HG02588 (cell line): ENCODE measurements around the gene GADD45A.
"Not testable (repeated sequence)": the region's sequence is repeated elsewhere in the genome, so short reads cannot be mapped to it uniquely, and the experiment has no call there.

Source experiments
- ATAC-seq: cut with Tn5 transposase; IDR thresholded peaks from one replicate; pipeline ENCODE4 v1.9.1; 2021; ENCODE audit warnings: mild to moderate bottlenecking, moderate library complexity; ENCODE audit not compliant: unreplicated experiment

The GADD45A gene

DNA sequence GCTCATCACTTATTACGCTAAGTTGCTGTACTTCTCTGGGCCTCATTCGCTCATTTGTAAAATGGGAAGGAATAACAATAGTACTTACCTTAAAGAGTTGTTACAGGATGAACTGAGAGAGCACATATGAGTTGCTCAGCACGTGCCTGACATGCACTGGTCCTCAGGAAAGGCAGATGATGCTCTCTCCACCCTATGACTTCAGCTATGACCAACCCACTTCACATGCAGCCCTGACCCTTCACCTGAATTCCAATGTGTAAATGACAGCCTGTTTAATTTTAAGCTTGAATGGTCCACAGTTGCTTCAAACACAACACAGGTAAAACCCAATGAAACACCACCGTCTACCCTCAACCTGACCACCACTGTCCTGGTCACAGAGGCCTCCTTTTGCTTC is 32.9 kb downstream of the GADD45A start:
- ATAC-seq, result no peak

DNA sequence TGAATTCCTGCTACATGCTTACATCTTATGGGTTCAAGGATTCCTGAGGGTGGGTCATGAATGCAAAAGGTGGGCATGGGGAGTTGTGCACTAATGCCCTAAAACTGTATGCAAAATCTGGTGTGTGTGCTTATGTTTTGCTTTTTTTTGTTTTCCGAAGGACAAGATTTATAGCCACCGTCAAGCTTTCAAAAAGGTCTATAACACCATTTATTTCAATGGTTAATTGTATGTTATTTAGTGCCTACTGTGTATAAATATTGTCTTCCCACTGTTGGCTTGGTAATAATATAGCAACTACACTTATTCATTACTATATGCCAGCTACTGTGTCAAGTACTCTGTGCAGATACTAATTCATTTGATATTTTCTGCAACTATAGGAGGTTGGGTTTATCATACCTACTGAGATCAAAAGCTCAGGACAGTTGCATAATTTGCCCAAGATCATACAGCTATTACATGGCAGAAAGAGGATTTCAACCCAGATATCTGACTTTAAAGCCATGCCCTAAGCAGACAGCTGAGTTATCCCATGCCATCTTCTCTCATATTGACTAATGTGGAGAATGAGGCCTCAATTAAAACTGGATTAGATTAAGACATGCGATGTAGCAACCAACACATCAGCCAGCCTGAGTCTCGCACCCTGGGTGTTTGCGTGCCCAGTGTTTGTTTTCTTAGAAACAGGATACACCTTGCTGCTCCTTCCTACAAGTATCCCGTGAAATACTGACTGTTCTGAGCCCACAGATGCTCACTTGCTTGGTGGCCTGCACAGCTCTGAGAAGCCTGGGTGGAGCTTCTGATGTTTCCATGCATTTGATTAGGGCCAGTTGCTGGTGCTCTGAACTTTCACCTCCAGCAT is 34.6 kb downstream of the GADD45A start:
- no peak for ATAC-seq

DNA sequence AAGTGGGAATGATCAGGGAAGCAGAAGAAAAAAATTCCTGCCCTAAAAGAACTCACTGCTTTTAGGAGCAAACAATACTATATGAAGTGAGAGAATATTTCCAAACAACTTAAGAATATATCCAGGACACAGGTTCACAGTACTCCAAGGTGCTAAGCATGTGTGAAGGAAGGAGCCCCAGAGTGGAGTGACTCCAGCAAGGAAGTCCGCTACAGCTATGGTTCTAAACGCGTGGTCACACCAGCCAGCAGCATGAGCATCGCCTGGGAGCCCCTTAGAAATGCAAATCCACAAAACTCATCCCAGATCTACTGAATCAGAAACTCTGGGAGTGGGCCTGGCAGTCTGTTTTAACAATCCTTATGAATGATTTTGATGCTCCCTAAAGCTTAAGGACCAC is 36.1 kb downstream of the GADD45A start:
- ATAC-seq, result no peak

DNA sequence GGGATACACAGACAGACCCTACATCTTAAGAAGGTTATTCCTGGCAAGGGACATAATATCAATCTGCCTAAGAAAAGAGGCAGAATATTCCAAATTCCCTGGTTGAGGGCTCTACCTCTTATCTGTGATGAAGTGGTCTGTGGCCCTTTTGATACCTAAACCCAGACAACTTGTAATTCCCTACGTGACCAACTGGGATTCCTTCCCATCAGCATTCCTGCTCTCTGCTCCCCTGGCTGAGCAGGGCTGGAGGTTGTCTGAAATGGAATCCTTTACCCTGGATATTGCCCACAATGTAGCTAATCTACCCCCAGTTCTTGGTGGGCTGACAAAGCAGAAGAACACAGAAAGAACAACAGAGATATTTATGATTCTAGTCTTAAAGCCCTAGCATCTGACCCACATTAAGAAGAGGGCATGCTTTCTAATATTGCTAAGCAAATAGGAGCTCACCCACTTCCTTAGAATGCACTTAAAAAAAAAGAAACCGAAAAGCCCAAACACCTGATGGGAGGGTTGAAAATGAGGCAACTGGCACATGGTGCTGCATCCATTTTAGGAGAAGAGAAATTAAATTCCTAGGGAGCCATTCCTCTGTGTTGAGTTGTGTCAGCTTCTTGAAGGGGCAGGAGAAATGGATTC is 36.8 kb downstream of the GADD45A start:
- no peak for ATAC-seq

DNA sequence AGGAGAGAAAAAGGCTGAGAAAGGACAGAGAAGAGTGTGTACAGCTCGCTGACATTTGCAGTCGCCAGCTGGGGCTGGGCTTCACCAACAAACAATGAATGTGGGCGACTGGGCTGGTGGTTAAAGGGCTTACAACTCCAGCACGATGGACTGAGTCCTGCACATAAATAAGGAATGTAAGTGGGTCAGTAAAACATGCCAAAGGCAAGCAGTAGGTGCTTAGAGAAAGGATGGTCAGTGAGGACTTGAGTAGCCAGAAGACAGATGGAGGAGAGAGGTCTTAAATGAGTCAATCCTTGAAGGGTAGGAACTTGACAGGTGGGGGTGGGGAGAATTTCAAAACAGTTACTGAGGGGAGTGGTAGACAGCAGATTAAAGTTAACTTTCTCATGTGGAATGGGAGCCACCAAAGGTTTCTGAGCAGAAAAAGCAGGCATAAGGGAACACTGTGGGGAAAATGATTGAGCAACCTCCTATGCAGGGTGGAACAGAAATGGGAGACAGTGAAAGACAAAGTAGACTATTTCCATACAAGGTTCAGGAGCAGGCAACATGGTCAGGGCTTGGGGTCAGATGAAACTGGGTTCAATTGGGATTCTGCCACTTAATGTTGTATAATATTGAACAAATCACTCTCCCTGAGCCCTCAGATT is 37.4 kb downstream of the GADD45A start:
- no peak for ATAC-seq

DNA sequence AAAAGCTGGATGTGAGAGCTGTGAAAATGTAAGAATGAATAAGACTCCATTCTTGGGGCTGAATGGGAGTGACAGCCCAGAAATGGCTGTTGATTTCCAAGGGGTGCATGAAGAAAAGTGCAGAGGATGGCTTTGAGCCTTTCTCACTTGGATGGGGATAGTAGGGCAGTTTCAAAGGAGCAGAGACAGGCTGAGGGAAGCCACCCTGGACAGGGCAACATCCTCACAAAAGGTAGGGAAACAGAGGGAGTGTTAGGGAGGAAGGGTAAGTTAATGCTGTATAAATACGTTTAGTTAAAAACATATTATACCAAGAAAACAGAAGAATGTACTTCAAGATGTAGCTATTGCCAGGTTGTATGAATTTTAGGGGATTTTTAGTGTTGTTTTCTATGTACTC is 38.1 kb downstream of the GADD45A start:
- no peak for ATAC-seq

DNA sequence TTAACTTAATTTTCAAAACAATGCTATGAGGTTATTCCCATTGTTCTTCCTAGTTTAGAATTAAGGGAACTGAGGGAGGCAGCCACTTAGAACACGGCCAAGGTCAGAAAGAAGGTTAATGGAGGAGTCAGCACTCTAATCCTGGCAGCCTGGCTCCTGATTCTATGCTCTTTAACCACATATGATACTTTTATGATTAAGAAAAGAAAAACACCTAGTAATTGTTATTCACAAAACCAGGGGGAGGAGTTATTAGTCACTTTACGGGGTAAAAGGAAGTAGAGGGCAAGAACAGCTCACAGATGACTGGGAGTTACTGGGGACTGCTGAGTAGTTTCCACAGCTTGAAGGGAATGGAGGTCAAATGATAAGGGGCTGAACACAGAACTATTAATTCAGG is 38.6 kb downstream of the GADD45A start:
- ATAC-seq, result peak; percentile 74

DNA sequence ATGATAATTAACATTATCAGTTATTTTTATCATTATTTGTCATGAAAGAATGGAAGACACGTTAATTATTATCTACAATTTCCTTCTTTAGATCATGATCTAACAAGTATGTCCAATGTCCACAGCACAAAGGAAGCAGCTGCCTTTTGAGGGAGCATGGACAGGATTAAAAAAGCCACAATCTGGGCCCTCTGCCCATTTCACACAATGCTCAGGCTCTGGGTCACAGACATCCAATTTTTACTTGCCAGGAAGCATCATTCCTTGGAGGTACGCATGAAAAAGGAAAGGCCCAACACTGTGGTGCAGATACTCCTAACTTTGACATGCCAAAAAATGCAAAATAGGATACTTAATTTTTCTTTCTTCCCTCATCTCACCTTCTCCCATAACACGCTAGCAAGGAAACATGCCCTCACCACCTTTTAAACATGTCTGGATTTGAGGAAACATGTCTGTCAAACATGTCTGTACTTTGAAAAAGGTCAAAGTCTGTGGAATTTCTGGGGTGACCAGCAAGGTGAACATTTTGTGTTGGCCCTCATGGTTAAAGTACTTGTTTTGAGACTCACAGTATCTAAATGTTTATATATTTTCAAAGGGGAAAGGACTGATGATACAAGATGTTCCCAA is 40.0 kb downstream of the GADD45A start:
- ATAC-seq, result no peak

DNA sequence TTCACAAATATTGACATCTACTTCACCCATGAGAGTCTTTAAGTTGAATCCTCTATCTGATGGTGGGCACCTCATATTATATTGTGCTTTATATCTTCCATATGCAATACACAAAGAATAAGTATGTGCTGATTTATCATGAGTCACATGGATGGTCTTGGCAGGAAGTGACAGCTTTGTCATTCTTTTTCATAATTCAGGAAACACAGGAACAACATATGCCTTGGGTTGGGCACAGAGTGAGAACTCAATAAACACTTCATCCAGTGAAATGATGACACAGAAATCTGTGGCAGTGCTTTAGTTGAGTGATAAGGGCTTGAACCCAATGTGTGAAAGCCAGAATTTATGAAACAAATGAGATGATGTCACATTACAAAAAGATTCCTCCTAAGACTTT is 41.2 kb downstream of the GADD45A start:
- ATAC-seq, result no peak

DNA sequence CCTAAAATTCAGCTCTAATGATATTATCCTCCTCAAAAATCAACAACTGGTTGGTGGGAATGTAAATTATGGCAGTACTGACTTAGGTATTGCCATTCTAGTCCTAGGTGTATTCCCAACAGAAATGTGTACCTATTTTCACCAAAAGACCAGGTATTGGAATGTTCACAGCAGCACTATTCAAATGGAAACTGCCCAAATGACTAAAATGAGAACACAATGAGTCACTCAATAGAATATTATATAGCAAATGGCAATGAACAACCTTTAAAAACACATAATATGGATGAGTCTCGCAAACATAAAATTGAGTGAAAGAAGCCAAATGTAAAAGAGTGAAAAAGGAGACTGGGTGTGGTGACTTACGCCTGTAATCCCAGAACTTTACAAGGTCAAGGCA is 44.9 kb downstream of the GADD45A start:
- no peak for ATAC-seq

DNA sequence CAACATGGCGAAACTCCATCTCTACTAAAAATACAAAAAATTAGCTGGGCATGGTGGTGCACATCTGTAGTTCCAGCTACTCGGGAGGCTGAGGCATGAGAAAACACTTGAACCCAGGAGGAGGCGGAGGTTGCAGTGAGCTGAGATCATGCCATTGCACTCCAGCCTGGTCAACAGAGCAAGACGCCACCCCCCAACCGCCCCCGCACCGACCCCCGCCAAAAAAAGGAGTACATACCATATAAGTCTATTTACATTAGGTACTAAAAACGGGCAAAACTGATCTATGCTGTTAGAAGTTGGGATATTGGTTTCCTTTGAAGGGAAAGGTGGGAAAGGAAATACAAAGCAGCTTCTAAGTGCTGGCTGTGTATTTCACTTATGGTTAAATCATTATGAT is 45.3 kb downstream of the GADD45A start:
- ATAC-seq, result not testable (repeated sequence)

DNA sequence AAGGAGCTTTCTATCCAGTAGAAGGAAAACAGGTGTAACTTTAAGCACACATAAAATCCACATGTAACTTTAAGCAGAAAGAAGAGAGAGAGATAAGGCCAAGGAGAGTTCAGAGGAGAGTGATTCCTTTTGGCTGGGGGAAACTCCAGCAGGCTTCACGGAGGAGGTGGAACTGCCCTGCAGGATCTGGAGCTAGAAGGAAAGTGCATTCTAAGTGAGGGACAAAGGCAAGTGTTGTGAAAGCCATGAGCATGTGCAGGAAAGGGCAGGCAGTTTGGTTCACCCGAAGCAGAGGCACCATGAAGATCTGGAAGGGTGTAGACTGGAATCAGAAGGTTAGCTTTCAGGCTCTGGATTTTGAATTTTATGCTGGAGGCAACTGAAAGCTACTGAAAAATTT is 46.3 kb downstream of the GADD45A start:
- no peak for ATAC-seq

DNA sequence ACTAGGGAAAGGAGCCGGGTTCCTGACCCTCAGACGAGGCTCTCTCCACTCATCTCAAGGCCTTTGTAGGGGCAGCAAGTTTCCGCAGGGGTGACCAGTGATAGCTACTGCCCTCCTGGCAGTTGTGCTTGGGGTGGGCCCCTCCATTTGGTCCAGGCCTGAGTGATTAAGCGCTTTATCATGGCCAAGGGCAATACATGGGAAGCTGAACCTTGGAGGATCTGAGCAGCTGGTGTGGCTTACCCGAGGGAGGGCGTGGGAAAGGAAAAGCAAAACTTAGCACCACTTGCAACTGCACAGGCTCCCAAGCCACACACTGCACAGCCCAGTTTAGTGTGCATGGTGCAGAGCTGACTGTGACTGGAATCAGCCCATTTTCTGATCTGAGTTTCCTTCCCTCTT is 47.8 kb downstream of the GADD45A start:
- ATAC-seq, result peak; percentile 33

DNA sequence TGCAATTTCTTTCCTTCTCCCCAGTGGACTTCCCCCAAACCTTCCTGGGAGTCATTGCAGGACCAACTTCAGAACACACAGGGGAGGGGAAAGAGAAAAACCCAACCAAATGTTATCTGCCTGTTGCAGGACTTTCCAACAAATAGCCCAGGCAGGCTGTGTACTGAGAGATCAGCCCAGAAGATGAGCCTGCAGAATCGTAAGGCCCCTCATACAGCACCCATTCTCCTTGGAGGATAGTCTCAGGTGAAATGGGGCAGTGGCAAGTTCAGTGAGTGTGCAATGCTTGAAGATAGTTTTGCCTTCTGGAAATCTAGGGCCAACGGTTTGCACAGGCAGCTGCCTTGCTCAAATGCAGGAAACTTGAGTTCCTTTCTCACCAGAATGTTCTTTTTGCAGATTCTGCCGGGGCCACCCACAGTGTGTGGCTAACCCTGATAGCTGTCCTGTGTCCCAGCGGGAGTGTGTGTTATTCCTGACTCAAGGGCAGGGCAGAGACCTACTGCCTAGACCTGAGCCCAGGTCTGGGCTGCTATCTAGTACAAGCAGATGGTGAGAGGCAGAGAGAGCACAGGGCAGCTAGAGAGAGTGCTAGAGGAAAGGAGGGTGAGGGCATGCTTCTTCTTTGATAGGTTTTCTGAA is 48.8 kb downstream of the GADD45A start:
- no peak for ATAC-seq

DNA sequence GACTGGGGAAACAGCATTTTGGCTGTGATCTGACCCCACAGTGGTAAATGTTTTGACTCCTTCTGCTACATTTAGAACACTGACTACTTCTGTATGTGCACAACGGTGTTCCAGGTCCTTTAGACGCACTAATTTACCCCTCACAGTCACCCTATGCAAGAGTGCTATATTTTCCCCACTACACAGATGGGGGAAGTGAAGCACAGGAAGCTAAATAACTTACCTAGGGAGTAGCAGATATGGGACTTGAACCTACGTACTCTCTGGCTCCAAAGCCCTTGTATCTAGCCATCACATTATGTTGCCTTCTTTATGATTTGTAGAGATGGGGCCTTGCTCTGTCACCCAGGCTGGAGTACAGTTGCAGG is 49.3 kb downstream of the GADD45A start:
- ATAC-seq, result no peak

DNA sequence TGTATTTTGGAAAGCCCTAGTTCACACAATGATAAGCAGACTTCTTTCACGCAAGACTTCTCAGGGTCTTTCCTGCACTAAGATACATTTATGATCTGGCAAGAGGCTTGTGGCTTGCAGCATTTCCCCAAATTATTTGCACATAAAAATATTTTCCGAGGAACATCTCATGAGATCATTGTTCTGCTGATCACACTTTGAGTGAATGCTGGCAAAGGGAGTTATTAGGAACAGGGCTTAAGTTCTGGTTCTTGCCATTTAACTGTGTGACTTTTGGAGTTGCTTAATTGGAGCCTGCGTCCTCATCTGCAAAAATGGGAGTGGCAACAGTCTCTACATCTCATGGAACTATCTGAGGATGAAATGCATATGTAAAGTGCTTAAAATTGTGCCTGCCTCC is 50.2 kb downstream of the GADD45A start:
- no peak for ATAC-seq

DNA sequence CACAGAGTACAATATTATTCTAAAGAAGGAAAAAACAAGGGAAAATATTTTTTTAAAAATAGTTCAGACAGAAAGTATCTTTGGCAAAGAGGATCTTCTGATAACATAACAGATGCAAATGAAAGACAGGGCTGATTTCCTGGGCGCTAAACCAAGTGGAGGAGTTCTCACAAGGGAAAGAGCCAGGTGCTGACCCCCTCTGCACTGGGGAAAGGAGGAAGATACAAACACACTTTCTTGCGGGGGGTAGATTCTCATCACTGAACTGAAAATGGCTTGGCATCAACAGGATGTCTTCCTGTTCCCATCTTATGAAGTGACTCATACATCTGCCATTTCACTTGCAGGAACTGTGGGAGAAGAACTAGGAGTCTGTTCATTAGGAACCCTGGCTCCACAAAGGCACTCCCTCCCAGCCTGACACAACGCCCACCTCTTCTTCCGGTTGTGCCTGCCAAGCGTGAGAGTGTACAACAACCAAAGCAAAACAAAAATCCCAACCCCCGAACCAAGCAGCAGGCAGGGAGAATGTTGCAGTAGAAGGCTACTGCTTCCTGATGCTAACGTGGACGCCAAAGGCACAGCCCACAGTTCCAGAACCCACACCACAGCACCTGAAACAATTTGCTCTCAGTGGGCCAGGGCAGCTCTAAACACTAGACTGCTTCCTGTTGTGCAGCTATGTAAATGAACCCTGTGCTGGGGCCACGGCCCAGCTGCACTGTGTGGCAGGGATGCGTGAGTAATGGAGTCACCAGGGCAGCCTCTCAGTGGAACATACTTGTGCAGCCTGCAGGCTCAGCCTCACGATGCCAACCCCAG is 51.0 kb downstream of the GADD45A start:
- ATAC-seq, result peak; percentile 95

DNA sequence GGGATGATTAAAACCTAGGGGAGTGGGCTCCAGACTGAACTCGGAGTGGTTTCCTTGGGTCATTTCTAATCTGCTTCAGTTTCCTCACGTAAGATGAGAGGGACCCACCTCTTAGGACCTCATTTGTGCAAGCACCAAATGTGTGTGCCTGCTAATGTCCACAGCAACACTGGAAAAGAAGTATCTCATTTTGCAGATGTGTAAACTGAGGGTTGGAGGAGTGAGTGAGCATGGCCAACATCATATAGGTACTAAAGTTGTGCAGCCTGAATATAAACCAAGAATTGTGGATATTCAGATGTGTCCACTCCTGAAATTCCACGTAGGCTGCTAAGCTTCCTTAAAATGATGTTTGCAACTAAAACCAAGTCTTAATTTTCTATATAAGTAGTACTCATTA is 51.7 kb downstream of the GADD45A start:
- ATAC-seq, result no peak

DNA sequence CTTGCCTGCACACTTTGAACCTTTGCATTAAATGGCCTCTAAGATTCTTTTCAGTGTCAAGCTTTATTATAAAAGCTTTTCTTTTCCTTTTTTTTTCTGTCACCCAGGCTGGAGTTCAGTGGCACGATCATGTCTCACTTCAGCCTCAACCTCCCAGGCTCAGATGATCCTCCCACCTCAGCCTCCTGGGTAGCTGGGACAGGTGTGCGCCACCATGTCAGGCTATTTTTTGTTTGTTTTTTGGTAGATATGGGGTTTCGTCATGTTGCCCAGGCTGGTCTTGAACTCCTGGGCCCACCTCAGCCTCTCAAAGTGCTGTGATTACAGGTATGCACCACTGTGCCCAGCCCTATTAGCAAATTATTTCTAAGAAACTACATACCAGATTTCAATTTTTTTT is 52.9 kb downstream of the GADD45A start:
- no peak for ATAC-seq
